ENCODE data around the gene SDSL.

- TF ChIP-seq EZH2phosphoT487 (IDR thresholded peaks at IDR 0.05; ENCODE audit: insufficient read depth, low read depth) (0 out of 2 replicates have a peak, but pooled peaks have one; percentile 6), EZH2 (IDR thresholded peaks at IDR 0.05; ENCODE audit: insufficient read depth, poor library complexity, severe bottlenecking) (no peak)
Observed at GRCh38 chr12:113470871-113471618, 48.9 kb downstream of the SDSL start.

Measured in GM23248 (cell line).